ENCODE data around the gene MEFV.
"Not testable (repeated sequence)": the region's sequence is repeated elsewhere in the genome, so short reads cannot be mapped to it uniquely, and the experiment has no call there.

The MEFV gene

GRCh38 chr16:3256146-3256865 lies at the start of gene MEFV:
Gene MEFV, minus strand, starts transcription at chr16:3256633. Its CDS starts 46 bp downstream, at chr16:3256587.
- no peak for DNase-seq

- DNase-seq, result no peak
Measured at GRCh38 chr16:3306078-3306477, 49.6 kb upstream of the MEFV start.

- peak; percentile 92 for DNase-seq
Measured at GRCh38 chr16:3305109-3306068, 49.0 kb upstream of the MEFV start, which contains the start of the genes TIGD7 and ZNF75A. Gene TIGD7, minus strand, starts transcription at chr16:3305430. Its CDS starts 4,816 bp downstream, at chr16:3300614. Gene ZNF75A, plus strand, starts transcription at chr16:3305497. Its CDS starts 2,932 bp downstream, at chr16:3308429.

GRCh38 chr16:3304370-3304769 lies 47.9 kb upstream of the MEFV start:
- DNase-seq, result no peak

- DNase-seq, result no peak
Measured at GRCh38 chr16:3295783-3296182, 39.4 kb upstream of the MEFV start.

- no peak for DNase-seq
Measured at GRCh38 chr16:3295209-3295608, 38.8 kb upstream of the MEFV start.

GRCh38 chr16:3292604-3293003 lies 36.2 kb upstream of the MEFV start:
- DNase-seq, result no peak

GRCh38 chr16:3289998-3290673 lies 33.7 kb upstream of the MEFV start:
- DNase-seq, result no peak

GRCh38 chr16:3285131-3285530 lies 28.7 kb upstream of the MEFV start:
- DNase-seq, result no peak

GRCh38 chr16:3283543-3284447 lies 27.4 kb upstream of the MEFV start:
- peak; percentile 42 for DNase-seq

- peak; percentile 99 for DNase-seq
Measured at GRCh38 chr16:3282730-3283542, 26.5 kb upstream of the MEFV start, which contains the start of gene ZNF263. Gene ZNF263, plus strand, starts transcription at chr16:3283491. Its CDS starts 328 bp downstream, at chr16:3283819.

GRCh38 chr16:3282103-3282729 lies 25.8 kb upstream of the MEFV start:
- DNase-seq, result no peak

- DNase-seq, result no peak
Measured at GRCh38 chr16:3281222-3281820, 24.9 kb upstream of the MEFV start.

- no peak for DNase-seq
Measured at GRCh38 chr16:3276679-3277078, 20.2 kb upstream of the MEFV start.

GRCh38 chr16:3274947-3275346 lies 18.5 kb upstream of the MEFV start:
- no peak for DNase-seq

- DNase-seq, result no peak
Measured at GRCh38 chr16:3274490-3274889, 18.1 kb upstream of the MEFV start.

- not testable (repeated sequence) for DNase-seq
Measured at GRCh38 chr16:3271281-3271680, 14.8 kb upstream of the MEFV start.

GRCh38 chr16:3270718-3271117 lies 14.3 kb upstream of the MEFV start:
- not testable (repeated sequence) for DNase-seq

GRCh38 chr16:3268294-3268693 lies 11.9 kb upstream of the MEFV start:
- no peak for DNase-seq
